GM13976 (cell line): ENCODE results near the gene AP1S3.

Experiments used
- DNase-seq: peaks from one replicate; pipeline ENCODE4 v3.0.0; 2012; ENCODE audit warnings: low spot score
- CTCF ChIP-seq: IDR thresholded peaks from 2 replicates; pipeline ENCODE4 v1.5.1; 2012; ENCODE audit warnings: borderline replicate concordance, mild to moderate bottlenecking; ENCODE audit not compliant: insufficient read depth; ENCODE audit errors: extremely low read depth, missing control alignments, control extremely low read depth
- in situ Hi-C: fragments of 300-500 bp; cut with MboI; formaldehyde crosslinking; loops from one replicate; pipeline ENCODE4 v1.12.0; 2022; ENCODE audit warnings: low sequenced_read_pairs, mixed read lengths, inconsistent platforms; ENCODE audit not compliant: unreplicated experiment

The AP1S3 gene

DNA sequence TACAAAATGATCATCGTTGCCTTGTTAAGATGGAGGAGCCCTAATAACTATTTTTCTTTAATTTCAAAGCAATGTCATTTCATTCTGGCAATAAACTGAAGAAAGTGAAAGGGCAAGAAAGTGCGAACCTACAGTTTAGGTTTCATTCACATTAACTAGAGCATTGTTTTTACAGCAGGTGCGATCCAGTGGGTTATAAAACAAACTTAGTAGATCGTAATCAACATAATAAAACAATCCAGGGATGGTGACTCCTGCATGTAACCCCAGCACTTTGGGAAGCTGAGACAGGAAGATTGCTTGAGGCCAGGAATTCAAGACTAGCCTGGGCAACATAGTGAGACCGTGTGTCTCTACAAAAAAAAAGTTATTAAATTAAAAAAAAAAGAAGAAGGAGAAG lies 51.1 kb downstream of the AP1S3 start:
- in situ Hi-C loops, result no loop called here
- DNase-seq, result no peak
- TF ChIP-seq CTCF, result no peak

GRCh38 chr2:223784221-223784772 lies 53.1 kb downstream of the AP1S3 start:
- in situ Hi-C loops, result no loop called here
- no peak for DNase-seq
- TF ChIP-seq CTCF, result no peak

GRCh38 chr2:223782629-223783028 lies 54.8 kb downstream of the AP1S3 start:
- TF ChIP-seq CTCF, result no peak
- in situ Hi-C loops, result no loop called here
- DNase-seq, result no peak

DNA sequence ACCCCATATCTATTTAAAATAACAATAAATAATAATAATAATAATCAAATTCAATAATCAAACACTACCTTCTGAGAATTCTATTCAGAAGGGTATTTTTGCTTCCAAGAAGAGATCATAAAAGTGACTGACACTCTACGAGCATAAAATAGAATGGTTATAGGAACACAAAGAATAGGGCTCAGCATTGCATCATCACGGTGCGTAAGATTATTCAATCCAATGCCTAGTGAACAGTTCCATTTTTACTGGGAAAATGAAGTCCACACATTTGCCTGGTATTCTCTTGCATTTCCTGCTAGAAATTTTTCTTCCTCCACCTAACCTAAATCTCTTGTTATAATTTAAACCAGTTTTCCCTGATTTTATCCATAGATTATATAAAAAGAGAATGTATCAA lies 55.8 kb downstream of the AP1S3 start:
- in situ Hi-C loops, result no loop called here
- TF ChIP-seq CTCF, result no peak
- DNase-seq, result no peak

DNA sequence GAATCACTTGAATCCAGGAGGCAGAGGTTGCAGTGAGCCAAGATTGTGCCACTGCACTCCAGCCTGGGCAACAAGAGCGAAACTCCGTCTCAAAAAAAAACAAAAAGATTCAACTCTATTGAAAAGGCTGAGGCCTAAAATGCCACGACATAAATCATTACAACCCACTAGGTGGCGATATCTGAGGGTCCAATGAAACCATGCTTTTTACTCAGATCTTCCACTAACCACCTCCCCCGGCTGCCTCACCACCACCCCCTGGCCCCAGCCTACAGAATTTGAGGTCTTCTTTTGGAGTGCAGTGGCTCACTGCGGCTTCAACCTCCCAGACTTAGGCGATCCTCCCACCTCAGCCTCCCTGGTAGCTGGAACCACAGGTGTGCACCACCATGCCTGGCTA lies 57.5 kb downstream of the AP1S3 start:
- TF ChIP-seq CTCF, result no peak
- in situ Hi-C loops, result no loop called here
- peak; percentile 69 for DNase-seq

DNA sequence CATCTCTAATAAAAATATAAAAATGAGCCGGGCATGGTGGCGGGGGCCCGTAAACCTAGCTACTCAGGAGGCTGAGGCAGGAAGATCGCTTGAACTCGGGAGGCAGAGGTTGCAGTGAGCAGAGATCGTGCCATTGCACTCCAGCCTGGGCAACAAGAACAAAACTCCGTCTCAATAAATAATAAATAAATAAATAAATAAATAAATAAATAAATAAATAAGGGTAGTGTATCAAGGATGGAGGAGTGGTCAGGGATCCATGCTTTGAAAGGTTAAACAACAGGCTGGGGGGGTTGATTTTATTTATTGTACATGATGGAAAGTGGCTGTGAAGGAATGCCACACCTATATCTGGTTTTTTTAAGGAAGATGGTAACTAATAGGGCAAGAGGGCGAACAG lies 63.2 kb downstream of the AP1S3 start:
- DNase-seq, result no peak
- in situ Hi-C loops, result no loop called here
- no peak for TF ChIP-seq CTCF

DNA sequence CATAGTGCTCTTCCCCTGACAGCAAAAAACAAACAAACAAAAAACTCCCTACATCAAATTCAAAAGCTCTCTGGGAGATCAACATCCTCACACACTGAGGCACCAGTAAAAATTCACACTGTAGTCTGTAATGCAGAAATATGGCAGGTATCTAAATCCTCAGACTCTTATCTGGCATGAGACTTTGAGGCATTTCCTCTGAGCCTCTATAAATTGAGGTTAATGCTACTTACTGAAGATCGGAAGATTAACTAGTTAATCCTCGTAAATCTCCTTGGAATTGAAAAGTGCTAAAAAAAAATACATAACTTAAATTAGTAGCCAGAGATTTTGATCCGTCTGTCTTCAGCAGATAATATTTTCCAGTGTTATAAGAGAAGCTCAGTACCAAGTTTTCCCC lies 65.0 kb downstream of the AP1S3 start:
- DNase-seq, result no peak
- no peak for TF ChIP-seq CTCF
- in situ Hi-C loops, result no loop called here
